WTC11 (cell line): Measurements from ENCODE around the gene PPP3CB. TPM values are rescaled to one million over a fixed set of nuclear protein-coding genes. Genes with fewer than 3 reads are reported as not detected.

ENCODE experiments used
- ATAC-seq: fragments of 200-7000 bp; cut with Tn5 transposase; 2 replicates; pipeline ENCODE4 v1.10.0; 2021; ENCODE audit warnings: mild to moderate bottlenecking, moderate library complexity
- CTCF ChIA-PET: fragments of 300-600 bp; sonication (Branson Sonifier 250); formaldehyde crosslinking; loops from one replicate; lab custom pipeline; 2021; ENCODE audit warnings: antibody characterized with exemption; lab: Charles Lee
- POLR2A ChIA-PET: fragments of 350-600 bp; sonication (Branson Sonifier 250); formaldehyde crosslinking; loops from one replicate; lab custom pipeline; 2021; ENCODE audit warnings: antibody characterized with exemption; lab: Charles Lee
- DNase-seq: peaks from one replicate; pipeline ENCODE4 v3.0.0; 2021; ENCODE audit warnings: low spot score
- H3K27ac Mint-ChIP-seq: 2 replicates; pipeline ENCODE4 v1.8.0; 2021; ENCODE audit warnings: mixed read lengths
- H3K27me3 Mint-ChIP-seq: 2 replicates; pipeline ENCODE4 v1.8.0; 2021; ENCODE audit warnings: low read depth, mild to moderate bottlenecking, moderate library complexity, mixed read lengths
- H3K36me3 Mint-ChIP-seq: 2 replicates; pipeline ENCODE4 v1.8.0; 2021; ENCODE audit warnings: mixed read lengths
- H3K4me1 Mint-ChIP-seq: 2 replicates; pipeline ENCODE4 v1.8.0; 2022; ENCODE audit warnings: mixed read lengths
- H3K4me3 Mint-ChIP-seq: 2 replicates; pipeline ENCODE4 v1.8.0; 2021; ENCODE audit warnings: mild to moderate bottlenecking, moderate library complexity, mixed read lengths
- H3K9me3 Mint-ChIP-seq: 2 replicates; pipeline ENCODE4 v1.8.0; 2021; ENCODE audit warnings: mixed read lengths
- AFF4 ChIP-seq: sonication (generic); formaldehyde crosslinking; IDR thresholded peaks from 2 replicates; pipeline ENCODE4 v1.8.1; 2023; ENCODE audit warnings: mild to moderate bottlenecking, missing genetic modification reagents, borderline replicate concordance
- ARID4B ChIP-seq: sonication (generic); formaldehyde crosslinking; IDR thresholded peaks from 2 replicates; pipeline ENCODE4 v1.8.0; 2023; ENCODE audit warnings: missing genetic modification reagents, mild to moderate bottlenecking, borderline replicate concordance
- ETV6 ChIP-seq: sonication (generic); formaldehyde crosslinking; IDR thresholded peaks from 2 replicates; pipeline ENCODE4 v1.8.1; 2022; ENCODE audit warnings: mild to moderate bottlenecking, missing genetic modification reagents
- GRHL2 ChIP-seq: fragments of 250-450 bp; sonication (Bioruptor Pico); IDR thresholded peaks from 2 replicates; pipeline ENCODE4 v1.8.0; 2022; ENCODE audit warnings: mild to moderate bottlenecking, moderate library complexity; ENCODE audit not compliant: insufficient replicate concordance, severe bottlenecking
- JAZF1 ChIP-seq: fragments of 250-450 bp; sonication (Bioruptor Pico); IDR thresholded peaks from 2 replicates; pipeline ENCODE4 v1.9.0; 2021; ENCODE audit warnings: moderate library complexity, mild to moderate bottlenecking, inconsistent platforms
- MAX ChIP-seq: sonication (generic); formaldehyde crosslinking; IDR thresholded peaks from 2 replicates; pipeline ENCODE4 v1.8.0; 2022; ENCODE audit warnings: mild to moderate bottlenecking, missing genetic modification reagents
- SP1 ChIP-seq: sonication (generic); formaldehyde crosslinking; conservative IDR thresholded peaks from 2 replicates; pipeline ENCODE4 v1.8.1; 2022; ENCODE audit warnings: missing genetic modification reagents
- ZMAT4 ChIP-seq: fragments of 250-450 bp; sonication (Bioruptor Pico); IDR thresholded peaks from 2 replicates; pipeline ENCODE4 v1.9.0; 2021; ENCODE audit warnings: mild to moderate bottlenecking
- ZNF138 ChIP-seq: sonication (generic); formaldehyde crosslinking; conservative IDR thresholded peaks from 2 replicates; pipeline ENCODE4 v1.8.1; 2022; ENCODE audit warnings: mild to moderate bottlenecking, moderate library complexity, missing genetic modification reagents
- ZNF416 ChIP-seq: fragments of 250-450 bp; sonication (Bioruptor Pico); IDR thresholded peaks from 2 replicates; pipeline ENCODE4 v1.9.0; 2021; ENCODE audit warnings: mild to moderate bottlenecking, inconsistent platforms
- ZNF423 ChIP-seq: fragments of 250-450 bp; sonication (Bioruptor Pico); IDR thresholded peaks from 2 replicates; pipeline ENCODE4 v2.1.2; 2022; ENCODE audit warnings: mild to moderate bottlenecking, moderate library complexity
- ZSCAN18 ChIP-seq: fragments of 250-450 bp; sonication (Bioruptor Pico); IDR thresholded peaks from 2 replicates; pipeline ENCODE4 v2.1.2; 2022; ENCODE audit warnings: mild to moderate bottlenecking, moderate library complexity
- total RNA-seq: library from RNA; stranded (reverse); gene quantifications from 3 replicates; pipeline ENCODE4 v1.2.3, GENCODE V29; 2021
- TF ChIP-seq, protein P1 (sequence below): sonication (generic); formaldehyde crosslinking; IDR thresholded peaks from 2 replicates; pipeline ENCODE4 v1.8.1; 2023; ENCODE audit warnings: mild to moderate bottlenecking, missing genetic modification reagents, moderate library complexity
- TF ChIP-seq, protein P2 (sequence below): fragments of 250-450 bp; sonication (Bioruptor Pico); IDR thresholded peaks from 2 replicates; pipeline ENCODE4 v1.8.0; 2021; ENCODE audit warnings: mild to moderate bottlenecking
- TF ChIP-seq, protein P3 (sequence below): sonication (generic); formaldehyde crosslinking; IDR thresholded peaks from 2 replicates; pipeline ENCODE4 v1.8.1; 2023; ENCODE audit warnings: mild to moderate bottlenecking, moderate library complexity, missing genetic modification reagents

PPP3CB gene
- total RNA-seq, 1 experiment from 2014 or later, result 30.0 TPM

DNA sequence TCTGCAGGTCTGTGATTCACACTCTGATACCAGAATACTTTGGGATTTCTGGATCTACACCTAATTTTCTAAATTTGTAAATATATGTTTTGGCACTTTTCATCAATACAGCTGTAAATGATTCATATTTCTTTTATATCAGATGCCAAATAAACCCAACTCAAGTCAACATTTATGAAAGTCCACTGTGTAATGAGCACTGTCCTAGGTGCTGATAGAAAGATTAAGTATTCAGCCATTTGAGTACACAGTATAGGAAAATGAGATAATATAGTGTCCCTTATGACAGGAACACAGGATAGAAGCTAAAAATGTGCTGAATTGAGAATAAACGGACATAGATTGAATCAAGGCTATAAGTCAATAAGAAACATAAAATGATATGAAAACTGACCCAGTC, 88.3 kb downstream of the PPP3CB start (continued):
- no peak for TF ChIP-seq AFF4
- TF ChIP-seq ZMAT4 (CRISPR knock-in tag), result no peak
- TF ChIP-seq MAX (CRISPR knock-in tag), result no peak
- no peak for TF ChIP-seq ZNF138 (CRISPR knock-in tag)
- TF ChIP-seq, protein P1, sequence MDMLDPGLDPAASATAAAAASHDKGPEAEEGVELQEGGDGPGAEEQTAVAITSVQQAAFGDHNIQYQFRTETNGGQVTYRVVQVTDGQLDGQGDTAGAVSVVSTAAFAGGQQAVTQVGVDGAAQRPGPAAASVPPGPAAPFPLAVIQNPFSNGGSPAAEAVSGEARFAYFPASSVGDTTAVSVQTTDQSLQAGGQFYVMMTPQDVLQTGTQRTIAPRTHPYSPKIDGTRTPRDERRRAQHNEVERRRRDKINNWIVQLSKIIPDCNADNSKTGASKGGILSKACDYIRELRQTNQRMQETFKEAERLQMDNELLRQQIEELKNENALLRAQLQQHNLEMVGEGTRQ (CRISPR knock-in tag), result no peak

DNA sequence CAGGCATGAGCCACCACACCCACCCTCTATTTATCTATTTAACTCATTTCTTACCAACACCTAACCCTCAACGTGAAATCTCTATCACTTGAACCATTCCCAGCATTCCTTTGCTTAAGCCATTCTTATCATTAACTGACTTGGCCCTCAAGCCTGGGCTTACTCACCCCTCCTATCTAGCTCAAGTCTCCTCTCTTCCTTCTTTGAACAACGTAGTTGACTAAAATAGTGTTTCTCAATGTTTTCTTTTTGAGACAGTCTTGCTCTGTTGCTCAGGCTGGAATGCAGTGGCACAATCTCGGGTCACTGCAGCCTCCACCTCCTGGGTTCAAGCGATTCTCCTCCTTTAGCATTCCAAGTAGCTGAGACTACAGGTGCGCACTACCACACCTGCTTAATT, 89.0 kb downstream of the PPP3CB start:
- Mint-ChIP-seq H3K4me3 (no peak overlapping the region), H3K9me3 (no peaks in the 10 kb centered on the region), H3K27me3 (no peaks in the 10 kb centered on the region), H3K27ac (peak overlapping the region; percentile 83), H3K4me1 (peaks cover 17% of the 10 kb centered on the region), H3K36me3 (0 out of 2 replicates have a peak, but pooled peaks cover 3% of the 10 kb centered on the region)
- ChIA-PET POLR2A (no interaction called here), CTCF (interaction anchor here (2.1 kb wide), 1 partner anchor 9 kb away, joined by 11 read pairs; no protein-coding TSS in a partner anchor)
- ATAC-seq (no peak), DNase-seq (no peak)
- TF ChIP-seq AFF4 (no peak), GRHL2 (no peak), ZNF416 (CRISPR knock-in tag) (no peak), ZNF423 (no peak), ARID4B (CRISPR knock-in tag) (no peak), ZSCAN18 (CRISPR knock-in tag) (no peak), SP1 (CRISPR knock-in tag) (no peak), JAZF1 (CRISPR knock-in tag) (no peak), ETV6 (no peak)
- TF ChIP-seq, protein P2, sequence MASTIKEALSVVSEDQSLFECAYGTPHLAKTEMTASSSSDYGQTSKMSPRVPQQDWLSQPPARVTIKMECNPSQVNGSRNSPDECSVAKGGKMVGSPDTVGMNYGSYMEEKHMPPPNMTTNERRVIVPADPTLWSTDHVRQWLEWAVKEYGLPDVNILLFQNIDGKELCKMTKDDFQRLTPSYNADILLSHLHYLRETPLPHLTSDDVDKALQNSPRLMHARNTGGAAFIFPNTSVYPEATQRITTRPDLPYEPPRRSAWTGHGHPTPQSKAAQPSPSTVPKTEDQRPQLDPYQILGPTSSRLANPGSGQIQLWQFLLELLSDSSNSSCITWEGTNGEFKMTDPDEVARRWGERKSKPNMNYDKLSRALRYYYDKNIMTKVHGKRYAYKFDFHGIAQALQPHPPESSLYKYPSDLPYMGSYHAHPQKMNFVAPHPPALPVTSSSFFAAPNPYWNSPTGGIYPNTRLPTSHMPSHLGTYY, result no peak
- TF ChIP-seq, protein P3, sequence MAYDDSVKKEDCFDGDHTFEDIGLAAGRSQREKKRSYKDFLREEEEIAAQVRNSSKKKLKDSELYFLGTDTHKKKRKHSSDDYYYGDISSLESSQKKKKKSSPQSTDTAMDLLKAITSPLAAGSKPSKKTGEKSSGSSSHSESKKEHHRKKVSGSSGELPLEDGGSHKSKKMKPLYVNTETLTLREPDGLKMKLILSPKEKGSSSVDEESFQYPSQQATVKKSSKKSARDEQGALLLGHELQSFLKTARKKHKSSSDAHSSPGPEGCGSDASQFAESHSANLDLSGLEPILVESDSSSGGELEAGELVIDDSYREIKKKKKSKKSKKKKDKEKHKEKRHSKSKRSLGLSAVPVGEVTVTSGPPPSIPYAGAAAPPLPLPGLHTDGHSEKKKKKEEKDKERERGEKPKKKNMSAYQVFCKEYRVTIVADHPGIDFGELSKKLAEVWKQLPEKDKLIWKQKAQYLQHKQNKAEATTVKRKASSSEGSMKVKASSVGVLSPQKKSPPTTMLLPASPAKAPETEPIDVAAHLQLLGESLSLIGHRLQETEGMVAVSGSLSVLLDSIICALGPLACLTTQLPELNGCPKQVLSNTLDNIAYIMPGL, result no peak
